ENCODE data around the gene STK16.
"Not testable (repeated sequence)": the region's sequence is repeated elsewhere in the genome, so short reads cannot be mapped to it uniquely, and the experiment has no call there.

STK16 gene, protein sequence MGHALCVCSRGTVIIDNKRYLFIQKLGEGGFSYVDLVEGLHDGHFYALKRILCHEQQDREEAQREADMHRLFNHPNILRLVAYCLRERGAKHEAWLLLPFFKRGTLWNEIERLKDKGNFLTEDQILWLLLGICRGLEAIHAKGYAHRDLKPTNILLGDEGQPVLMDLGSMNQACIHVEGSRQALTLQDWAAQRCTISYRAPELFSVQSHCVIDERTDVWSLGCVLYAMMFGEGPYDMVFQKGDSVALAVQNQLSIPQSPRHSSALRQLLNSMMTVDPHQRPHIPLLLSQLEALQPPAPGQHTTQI

DNA sequence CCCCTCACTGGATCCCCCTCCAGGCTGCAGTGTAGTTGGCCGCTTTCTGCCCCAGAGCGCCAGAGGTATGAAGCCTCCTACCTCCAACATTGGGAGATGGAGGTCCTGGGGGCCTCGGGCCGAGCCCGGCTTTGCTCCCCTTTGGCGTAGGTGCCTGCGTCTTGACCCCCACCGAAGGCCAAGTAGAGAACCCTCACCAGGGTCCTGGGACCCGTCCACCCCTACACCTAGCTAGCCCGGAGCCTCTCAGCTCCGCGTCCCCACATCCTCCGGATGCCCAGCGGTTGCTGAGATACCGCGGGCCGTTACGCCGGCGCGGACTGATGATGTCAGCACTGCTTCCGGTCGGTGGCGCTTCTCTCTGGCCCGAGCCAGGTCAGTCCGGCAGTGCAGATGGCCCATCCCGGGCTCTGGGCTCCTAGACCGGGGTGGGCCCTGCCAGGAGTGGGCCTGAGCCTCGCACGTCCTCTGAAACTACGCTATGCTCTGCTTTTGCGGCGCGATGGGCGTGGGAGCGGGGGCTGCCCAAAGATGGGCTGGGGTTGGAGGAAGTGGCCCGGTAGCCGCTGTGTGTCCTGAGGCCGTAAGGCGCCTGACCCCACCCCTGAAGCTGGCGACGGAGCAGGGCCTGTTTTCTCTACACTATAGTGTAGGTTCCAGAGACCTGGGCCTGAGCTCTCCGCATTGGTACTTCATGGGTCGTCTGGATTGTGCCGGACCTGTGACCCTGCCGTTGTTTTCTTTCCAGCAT lies at the start of gene STK16, which contains the start of gene GLB1L:
Gene STK16 (plus strand): TSS at position 332 of the 751 bp plus-strand sequence. CDS start 521 bp downstream, outside the sequence.
Gene GLB1L (minus strand): TSS at position 297 of the 751 bp plus-strand sequence. CDS start 1,871 bp downstream, outside the sequence.
- peak; percentile 87 for DNase-seq

DNA sequence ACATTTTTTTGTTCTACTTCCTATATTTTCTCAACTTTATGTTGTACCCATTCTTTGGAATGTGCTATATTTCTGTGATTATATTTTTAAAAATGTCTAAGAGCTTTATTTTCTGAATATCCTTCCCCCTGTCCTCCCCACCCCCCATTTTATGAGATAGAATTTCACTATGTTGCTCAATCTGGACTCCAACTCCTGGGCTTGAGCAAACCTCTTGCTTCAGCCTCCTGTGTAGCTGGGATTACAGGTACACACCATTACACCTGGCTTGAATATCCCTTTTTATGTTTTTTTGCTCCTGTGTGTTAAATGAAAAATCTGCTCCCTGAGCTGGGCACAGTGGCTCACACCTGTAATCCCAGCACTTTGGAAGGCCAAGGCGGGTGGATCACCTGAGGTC lies 47.9 kb upstream of the STK16 start:
- no peak for DNase-seq

DNA sequence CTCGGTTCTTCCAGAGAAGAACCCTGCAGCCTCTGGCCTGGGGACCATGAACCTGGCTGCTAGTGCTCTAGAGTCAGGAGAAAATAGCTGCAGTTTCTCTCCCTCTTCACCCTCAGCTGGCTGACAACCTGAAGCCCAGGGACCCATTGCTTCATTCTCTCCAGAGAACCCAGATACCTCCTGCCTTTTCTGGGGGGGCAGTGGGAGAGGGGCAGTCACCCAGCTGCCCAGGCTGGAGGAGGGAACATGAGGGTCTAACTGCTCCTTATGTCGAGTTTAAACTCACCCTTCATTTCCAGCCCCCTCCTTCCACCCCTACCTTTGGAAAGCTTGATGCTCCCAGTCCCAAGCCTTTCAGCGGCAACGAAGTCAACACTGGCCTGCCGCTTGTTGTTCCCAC lies 46.3 kb upstream of the STK16 start:
- DNase-seq: no peak

DNA sequence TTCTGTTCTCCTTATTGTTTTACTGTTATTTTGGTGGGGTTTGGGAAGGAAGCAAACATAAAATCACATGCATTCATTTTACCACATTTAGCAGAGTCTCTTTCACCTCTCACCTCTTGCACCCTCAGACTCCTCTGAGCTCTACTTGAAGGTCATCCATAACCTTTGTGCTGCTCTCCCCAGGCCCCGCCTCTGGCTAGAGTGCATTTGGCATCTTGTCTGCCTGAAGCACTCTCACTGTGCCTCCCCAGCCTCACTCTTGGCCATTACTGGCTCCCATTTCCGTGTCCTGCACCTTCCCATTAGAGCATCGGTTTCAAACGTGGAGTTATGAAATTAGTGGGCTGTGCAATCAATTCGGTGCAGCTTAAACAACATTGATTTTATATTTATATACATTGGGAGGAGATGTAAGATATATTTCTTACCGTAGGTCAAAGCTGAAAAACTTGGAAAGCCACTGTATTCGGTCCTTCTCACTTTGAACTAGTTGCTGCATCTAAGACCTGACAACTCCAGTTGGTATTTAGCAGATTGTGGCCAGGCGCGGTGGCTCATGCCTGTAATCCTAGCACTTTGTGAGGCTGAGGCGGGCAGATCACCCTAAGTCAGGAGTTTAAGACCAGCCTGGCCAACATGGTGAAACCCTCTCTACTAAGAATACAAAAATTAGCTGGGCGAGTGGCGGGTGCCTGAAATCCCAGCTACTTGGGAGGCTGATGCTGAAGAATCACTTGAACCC lies 45.6 kb upstream of the STK16 start:
- DNase-seq: no peak

DNA sequence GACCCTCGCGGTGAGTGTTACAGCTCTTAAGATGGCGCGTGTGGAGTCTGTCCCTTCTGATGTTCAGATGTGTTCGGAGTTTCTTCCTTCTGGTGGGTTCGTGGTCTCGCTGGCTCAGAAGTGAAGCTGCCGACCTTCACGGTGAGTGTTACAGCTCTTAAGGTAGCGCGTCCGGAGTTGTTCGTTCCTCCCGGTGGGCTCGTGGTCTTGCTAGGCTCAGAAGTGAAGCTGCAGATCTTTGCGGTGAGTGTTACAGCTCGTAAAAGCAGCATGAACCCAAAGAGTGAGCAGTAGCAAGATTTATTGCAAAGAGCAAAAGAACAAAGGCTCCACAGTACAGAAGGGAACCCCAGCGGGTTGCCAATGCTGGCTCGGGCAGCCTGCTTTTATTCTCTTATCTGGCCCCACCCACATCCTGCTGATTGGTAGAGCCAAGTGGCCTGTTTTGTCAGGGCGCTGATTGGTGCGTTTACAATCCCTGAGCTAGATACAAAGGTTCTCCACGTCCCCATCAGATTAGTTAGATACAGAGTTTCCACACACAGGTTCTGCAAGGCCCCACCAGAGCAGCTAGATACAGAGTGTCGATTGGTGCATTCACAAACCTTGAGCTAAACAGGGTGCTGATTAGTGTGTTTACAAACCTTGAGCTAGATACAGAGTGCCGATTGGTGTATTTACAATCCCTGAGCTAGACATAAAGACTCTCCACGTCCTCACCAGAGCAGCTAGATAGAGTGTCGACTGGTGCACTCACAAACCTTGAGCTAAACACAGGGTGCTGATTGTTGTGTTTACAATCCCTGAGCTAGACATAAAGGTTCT lies 44.6 kb upstream of the STK16 start:
- DNase-seq: not testable (repeated sequence)

DNA sequence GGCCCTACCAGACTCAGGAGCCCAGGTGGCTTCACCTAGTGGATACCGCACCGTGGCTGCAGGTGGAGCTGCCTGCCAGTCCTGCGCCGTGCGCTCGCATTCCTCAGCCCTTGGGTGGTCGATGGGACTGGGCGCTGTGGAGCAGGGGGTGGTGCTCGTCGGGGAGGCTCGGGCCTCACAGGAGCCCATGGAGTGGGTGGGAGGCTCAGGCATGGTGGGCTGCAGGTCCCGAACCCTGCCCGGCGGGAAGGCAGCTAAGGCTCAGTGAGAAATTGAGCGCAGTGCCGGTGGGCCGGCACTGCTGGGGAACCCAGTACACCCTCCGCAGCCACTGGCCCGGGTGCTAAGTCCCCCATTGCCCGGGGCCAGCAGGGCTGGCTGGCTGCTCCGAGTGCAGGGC lies 43.9 kb upstream of the STK16 start:
- DNase-seq: not testable (repeated sequence)

DNA sequence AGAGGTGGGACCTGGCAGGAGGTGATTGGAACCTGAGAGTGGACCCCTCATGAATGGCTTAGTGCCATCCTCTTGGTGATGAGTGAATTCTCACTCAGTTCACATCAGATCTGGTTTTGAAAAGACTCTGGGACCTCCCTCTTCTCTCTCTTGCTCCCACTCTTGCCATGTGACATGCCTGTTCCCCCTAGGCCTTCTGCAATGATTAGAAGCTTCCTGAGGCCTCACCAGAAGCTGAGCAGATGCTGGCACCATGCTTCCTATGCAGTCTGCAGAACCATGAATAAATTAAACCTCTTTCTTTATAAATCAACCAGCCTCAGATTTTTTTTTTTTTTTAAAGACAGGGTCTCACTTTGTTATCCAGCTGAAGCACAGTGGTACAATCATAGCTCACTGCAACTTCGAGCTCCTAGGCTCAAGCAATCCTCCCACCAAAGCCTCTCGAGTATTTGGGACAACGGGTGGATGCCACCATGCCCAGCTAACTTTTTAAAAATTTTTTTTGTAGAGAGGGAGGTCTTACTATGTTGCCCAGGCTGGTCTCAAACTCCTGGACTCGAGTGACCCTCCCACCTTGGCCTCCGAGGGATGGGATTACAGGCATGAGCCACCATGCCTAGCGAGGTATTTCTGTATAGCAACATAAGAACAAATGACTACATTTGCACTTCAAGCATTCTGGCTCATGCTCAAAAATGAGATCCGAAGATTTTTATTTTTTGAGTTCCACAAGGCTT lies 40.7 kb upstream of the STK16 start:
- no peak for DNase-seq

DNA sequence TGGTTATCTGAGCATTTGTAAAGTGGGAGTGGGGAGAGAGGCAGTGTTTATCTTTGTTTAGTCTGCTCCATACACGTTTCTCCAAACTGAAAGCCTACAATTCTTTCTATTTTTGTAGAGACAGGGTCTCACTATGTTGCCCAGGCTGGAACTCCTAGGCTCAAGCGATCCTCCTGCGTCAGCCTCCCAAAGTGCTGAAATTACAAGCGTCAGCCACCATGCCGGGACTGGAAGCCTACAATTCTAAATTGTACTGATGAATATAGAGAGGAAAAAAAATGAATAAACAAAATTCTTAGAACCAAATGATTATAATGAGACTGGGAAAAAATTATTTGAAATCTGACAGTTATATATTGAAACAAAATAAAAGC lies 40.1 kb upstream of the STK16 start:
- no peak for DNase-seq

DNA sequence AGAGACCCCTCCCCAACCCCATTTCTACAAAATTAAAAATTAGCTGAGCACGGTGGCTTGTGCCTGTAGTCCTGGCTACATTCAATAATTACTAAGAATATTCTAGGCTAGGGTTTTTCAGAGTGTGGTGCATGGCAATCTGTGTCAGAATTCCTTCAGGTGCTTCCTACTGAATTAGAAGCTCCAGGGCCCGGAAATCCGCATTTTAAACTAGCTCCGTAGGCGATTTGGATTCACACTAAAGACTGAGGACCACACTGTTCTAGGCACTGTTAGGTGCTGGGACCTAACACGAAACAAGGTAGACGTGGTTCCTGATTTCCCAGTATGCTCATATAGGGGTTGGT lies 39.3 kb upstream of the STK16 start:
- no peak for DNase-seq

DNA sequence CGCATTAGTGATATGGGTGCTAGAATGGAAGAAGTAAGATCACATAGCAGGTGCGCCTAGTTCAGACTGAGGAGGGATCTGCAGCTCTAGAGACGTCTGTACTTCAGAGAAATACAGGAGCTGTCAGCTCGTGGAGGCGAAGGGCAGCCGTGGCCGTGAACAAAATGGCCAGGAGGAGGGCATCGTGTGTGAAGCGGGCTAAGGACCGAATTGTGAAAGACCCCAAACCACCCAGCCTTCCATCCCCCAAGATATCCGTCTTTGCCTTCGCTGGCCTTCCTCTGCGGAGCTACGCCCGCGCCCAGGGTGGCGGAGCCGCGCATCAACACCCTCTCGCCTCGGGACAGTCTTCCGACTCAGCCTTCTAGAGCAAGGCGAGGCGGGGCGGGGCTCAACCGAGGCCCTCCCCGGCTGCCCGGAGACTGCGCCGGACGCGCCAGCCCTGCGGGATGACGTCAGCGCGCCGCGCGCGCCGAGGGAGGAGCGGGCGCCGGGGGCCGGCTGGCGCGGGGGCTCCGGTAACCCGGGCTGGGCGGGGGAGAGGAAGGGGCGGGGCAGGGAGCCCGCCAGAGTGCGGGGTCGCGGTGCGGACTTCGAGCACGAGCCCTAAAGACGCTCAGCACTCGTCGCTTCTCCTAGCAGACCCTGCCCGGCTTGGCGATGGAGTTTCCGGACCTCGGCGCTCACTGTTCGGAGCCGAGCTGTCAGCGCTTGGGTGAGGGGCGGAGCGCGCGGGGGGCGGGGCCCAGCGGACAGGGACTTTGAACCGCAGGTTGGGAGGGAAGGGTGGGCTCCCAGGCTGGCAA lies 38.7 kb upstream of the STK16 start, which contains the start of gene ZFAND2B:
Gene ZFAND2B (plus strand): TSS at position 455 of the 806 bp plus-strand sequence. CDS start 206 bp downstream, at position 661.
- DNase-seq: peak; percentile 95

DNA sequence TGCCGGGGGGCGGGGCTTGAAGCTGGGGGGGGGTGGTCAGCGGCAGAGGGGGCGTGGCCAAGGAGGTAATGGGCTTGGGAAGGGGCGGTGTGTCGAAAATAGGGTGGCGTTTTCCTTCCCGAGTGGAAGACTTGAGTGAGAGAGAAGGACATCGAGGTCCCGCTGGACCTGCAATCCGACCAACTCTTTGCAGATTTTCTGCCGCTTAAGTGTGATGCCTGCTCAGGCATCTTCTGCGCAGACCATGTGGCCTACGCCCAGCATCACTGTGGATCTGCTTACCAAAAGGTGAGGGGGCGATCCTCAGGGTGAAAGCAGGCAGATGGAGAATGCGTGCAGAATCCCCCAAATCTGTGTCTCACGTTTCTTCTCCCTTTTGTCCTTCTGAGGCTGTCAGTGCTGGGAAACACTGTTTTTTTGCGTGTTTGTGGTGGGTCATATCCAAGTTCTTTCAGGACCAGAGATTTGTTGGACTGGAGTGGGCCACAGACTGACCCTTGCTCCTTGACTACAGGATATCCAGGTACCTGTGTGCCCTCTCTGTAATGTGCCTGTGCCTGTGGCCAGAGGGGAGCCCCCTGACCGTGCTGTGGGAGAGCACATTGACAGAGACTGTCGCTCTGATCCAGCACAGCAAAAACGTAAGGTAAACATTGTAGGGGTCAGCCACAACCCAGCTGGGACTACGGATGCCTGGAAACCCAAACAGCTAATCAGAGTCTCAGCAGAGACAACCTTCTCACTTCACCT lies 38.0 kb upstream of the STK16 start:
- no peak for DNase-seq

DNA sequence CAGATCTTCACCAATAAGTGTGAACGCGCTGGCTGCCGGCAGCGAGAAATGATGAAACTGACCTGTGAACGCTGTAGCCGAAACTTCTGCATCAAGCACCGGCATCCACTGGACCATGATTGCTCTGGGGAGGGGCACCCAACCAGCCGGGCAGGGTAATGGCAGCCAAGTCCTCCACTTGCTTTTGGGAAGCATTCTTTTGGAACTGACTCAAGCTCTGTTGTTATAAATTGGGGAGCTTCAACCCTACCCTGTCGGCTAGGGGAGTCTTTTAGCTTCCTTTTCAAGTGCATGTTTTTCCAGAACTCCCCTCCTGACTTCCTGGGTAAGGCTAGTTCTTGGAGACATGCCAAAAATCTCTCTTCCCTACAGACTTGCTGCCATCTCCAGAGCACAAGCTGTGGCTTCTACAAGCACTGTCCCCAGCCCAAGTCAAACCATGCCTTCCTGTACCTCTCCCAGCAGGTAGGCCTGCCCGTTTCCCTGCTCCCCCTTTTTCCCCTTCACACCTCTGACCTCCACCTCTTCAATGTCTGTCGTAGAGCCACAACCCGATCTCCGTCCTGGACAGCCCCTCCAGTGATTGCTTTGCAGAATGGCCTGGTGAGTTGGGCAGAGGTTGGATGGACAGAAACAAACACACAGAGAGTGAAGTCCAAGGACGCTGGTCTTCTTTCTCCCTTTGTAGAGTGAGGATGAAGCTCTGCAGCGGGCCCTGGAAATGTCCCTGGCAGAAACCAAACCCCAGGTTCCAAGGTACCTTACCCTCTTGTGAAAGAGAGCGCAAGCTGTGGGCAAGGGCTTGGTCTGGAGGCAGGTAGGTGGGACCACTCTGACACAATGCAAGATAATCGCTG lies 37.2 kb upstream of the STK16 start:
- no peak for DNase-seq

DNA sequence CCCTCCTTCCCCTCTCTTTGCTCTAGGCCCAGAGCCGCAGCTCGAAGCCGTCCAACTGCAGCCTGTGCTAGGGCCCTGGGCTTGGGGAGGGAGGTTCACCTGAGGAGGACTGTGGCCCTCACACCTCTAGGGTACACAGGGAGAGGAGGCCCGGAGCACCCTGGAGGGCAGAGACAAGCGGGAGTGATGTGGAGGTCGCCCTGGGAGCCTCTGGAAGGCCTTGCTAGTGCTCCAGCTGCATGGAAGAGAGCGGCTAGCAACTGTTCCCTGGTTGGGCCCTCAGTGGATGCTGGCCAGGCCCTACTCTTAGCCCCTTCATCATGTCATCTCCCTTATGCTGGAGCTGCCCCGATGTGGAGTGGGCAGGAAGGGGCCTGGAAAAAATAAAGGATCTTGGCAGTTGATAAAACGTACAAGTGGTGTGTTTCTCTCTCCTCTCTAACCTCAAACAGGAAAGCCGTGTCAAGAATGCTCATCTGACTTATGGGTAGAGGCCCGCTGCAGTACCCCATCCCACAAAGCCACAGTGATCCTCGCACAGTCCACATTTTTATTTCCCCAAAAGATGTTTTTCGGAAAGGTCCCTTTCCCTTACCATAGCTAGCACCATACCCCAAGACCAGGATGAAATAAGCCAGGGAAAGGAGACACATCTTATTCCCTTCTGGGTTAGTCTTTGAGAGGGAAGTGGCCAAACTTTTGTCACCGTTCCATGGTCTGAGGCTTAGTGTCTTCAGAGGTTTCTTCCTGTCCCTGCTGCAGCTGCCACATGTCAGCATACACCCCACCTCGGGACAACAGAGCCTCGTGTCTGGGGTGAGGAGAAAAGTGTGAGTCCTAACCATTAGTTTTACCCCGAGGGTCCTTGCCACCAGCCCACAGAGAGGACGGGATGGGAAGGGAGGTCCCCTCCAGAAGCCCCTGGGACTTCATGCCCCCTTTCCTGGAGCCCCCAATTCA lies 35.8 kb upstream of the STK16 start:
- peak; percentile 72 for DNase-seq

DNA sequence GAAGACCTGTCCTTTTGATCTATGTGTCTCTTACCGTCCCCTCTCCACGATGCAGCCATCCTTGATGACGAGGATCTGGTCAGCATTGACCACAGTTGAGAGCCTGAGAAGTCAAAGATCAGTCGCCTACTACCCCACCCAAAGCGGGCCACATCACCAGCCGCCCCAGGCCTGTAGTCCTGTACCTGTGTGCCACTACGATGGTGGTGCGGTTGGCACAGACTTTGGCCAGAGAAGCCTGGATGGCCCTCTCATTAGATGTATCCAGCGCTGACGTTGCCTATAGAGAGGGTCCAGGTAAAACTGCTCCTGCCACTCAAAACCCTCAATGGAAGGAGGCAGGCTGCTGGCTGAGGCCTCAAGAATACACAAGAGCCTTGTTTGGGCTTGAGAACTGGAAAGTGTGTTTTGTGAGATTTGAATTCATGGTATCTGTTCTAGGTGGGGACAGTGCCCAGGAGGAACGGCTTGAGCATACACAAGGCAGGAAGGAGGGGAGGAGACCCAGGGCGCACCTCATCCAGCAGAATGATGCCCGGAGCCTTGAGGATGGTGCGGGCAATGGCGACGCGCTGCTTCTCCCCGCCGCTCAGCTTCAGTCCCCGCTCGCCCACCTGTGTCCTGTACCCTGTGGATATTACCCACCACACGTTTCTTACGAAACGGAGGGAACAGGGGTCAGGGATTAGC lies 34.9 kb upstream of the STK16 start:
- DNase-seq: no peak

DNA sequence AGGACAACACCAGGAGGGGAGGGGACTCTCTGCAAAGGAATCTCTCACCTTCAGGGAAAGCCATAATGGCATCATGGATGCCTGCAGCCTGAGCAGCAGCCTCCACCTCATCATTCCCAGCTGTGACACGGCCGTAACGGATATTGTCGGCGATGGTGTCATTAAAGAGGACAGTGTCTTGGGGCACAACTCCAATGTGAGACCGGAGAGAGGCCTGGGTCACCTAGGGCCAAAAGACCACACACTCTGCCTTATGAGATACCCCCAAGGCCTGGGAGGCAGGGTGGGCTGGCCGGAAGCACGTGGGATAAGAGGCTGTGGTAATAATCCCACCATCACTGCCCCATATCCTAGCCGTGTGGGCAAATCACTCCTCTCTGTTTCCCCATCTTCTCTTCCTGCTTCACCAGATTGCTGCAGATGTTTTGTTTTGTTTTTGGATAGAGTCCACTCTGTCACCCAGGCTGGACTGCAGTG lies 34.4 kb upstream of the STK16 start:
- DNase-seq: no peak

DNA sequence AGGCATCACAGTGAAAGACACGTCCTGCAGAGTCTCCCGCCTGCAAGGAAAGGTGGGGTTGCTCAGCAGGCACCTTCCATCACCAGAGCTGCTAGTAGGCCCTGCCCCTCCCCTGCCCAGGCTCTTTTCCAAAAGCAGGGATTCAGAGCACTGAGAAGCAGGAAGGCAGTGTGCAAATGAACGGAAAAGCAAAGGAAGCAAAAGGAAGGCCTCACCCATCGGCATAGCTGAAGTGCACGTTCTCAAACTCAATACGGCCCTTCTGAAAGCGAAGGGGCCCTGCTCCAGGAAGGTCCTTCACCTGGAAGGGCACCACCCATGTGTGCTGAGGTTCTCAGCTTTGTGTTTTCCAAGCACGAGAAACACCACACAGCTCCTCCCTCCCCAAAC lies 32.3 kb upstream of the STK16 start:
- DNase-seq: no peak

DNA sequence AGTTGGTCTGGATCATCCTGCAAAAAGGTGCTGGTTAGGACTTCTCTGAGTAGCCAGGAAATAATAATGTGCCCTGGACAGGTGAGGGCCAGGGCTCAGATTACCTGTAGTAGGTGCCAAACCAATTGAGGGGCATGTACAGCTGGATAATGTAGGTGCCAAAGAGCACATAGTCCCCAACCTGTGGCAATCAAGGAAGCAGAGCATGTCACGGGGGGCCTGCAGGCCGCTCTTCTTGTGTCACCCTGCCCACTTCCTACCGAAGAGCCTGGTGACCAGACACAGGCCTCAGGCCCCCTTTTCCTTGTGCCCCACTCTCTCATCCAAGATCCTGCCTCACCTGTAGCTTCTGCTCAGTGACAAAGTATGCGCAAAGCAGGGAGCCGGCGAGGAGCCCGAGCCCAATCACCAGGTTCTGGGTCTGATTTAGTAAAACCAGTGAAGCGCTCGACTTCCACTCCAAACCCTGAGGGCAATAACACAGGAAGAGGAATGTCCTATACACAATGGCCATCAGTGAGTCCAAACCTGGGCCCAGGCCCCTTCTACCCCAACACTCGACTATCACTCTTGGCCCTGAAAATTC lies 31.7 kb upstream of the STK16 start:
- no peak for DNase-seq
